GM18505 (cell line): ENCODE results near the gene NHERF1.
A peak's percentile ranks its signal among the peaks of the same experiment; 100 is the strongest.

ENCODE experiments used
- ATAC-seq: cut with Tn5 transposase; IDR thresholded peaks from one replicate; pipeline ENCODE4 v1.9.1; 2021; ENCODE audit not compliant: unreplicated experiment
- POLR2A ChIP-seq: IDR thresholded peaks from 4 replicates; pipeline ENCODE4 v1.6.1; 2011; ENCODE audit warnings: borderline replicate concordance; ENCODE audit not compliant: insufficient read depth, insufficient read length; ENCODE audit errors: extremely low read depth

NHERF1 gene

GRCh38 chr17:74759941-74760340 is 11.5 kb downstream of the NHERF1 start:
- no peak for TF ChIP-seq POLR2A
- ATAC-seq: no peak

- ATAC-seq: no peak
- TF ChIP-seq POLR2A: no peak
Measured at GRCh38 chr17:74760404-74761105, 12.1 kb downstream of the NHERF1 start.

- no peak for ATAC-seq
- no peak for TF ChIP-seq POLR2A
Measured at GRCh38 chr17:74761419-74761818, 13.0 kb downstream of the NHERF1 start.

GRCh38 chr17:74761931-74762330 is 13.5 kb downstream of the NHERF1 start:
- no peak for ATAC-seq
- no peak for TF ChIP-seq POLR2A

- no peak for TF ChIP-seq POLR2A
- no peak for ATAC-seq
Measured at GRCh38 chr17:74763565-74764387, 15.3 kb downstream of the NHERF1 start.

- no peak for ATAC-seq
- no peak for TF ChIP-seq POLR2A
Measured at GRCh38 chr17:74764751-74765286, 16.4 kb downstream of the NHERF1 start.

GRCh38 chr17:74766413-74766812 is 18.0 kb downstream of the NHERF1 start:
- no peak for TF ChIP-seq POLR2A
- ATAC-seq: no peak

- no peak for TF ChIP-seq POLR2A
- ATAC-seq: no peak
Measured at GRCh38 chr17:74767111-74767516, 18.7 kb downstream of the NHERF1 start.

- no peak for ATAC-seq
- no peak for TF ChIP-seq POLR2A
Measured at GRCh38 chr17:74768069-74768762, 19.8 kb downstream of the NHERF1 start.

GRCh38 chr17:74768763-74769114 is 20.3 kb downstream of the NHERF1 start:
- ATAC-seq: no peak

GRCh38 chr17:74769266-74769855 is 20.9 kb downstream of the NHERF1 start:
- ATAC-seq: no peak
- TF ChIP-seq POLR2A: no peak

More at GRCh38 chr17:74768763-74769114, 20.3 kb downstream of the NHERF1 start:
- peak; percentile 37 for TF ChIP-seq POLR2A

GRCh38 chr17:74769856-74770497 is 21.5 kb downstream of the NHERF1 start:
- TF ChIP-seq POLR2A: no peak
- ATAC-seq: no peak
